ENCODE data around the gene DGKG.

The DGKG gene

GRCh38 chr3:186102687-186103086 lies 259.3 kb downstream of the DGKG start:
- no peak for DNase-seq

- DNase-seq = no peak
Measured at GRCh38 chr3:186100398-186100797, 261.6 kb downstream of the DGKG start.

- no peak for DNase-seq
Measured at GRCh38 chr3:186099178-186099577, 262.9 kb downstream of the DGKG start.

- DNase-seq = no peak
Measured at GRCh38 chr3:186098740-186099139, 263.3 kb downstream of the DGKG start.

- no peak for DNase-seq
Measured at GRCh38 chr3:186097663-186098451, 264.2 kb downstream of the DGKG start.

GRCh38 chr3:186097317-186097662 lies 264.7 kb downstream of the DGKG start:
- DNase-seq = no peak
